HG03025 (cell line): ENCODE results near the gene ZSCAN5B.

Source experiments
- ATAC-seq: cut with Tn5 transposase; IDR thresholded peaks from one replicate; pipeline ENCODE4 v1.9.1; 2021; ENCODE audit warnings: mild to moderate bottlenecking, moderate library complexity; ENCODE audit not compliant: unreplicated experiment, low FRiP score

The ZSCAN5B gene

GRCh38 chr19:56147307-56147706, 50.3 kb downstream of the ZSCAN5B start:
- no peak for ATAC-seq

- ATAC-seq, result no peak
Measured at GRCh38 chr19:56146904-56147303, 50.7 kb downstream of the ZSCAN5B start.

GRCh38 chr19:56145698-56146097, 51.9 kb downstream of the ZSCAN5B start:
- no peak for ATAC-seq

GRCh38 chr19:56144831-56145230, 52.8 kb downstream of the ZSCAN5B start:
- no peak for ATAC-seq

- no peak for ATAC-seq
Measured at GRCh38 chr19:56144376-56144775, 53.2 kb downstream of the ZSCAN5B start.

GRCh38 chr19:56142897-56143434, 54.6 kb downstream of the ZSCAN5B start:
- ATAC-seq, result no peak

GRCh38 chr19:56142087-56142787, 55.3 kb downstream of the ZSCAN5B start:
- ATAC-seq, result no peak

- no peak for ATAC-seq
Measured at GRCh38 chr19:56141417-56141993, 56.1 kb downstream of the ZSCAN5B start.

GRCh38 chr19:56140583-56141416, 56.8 kb downstream of the ZSCAN5B start, which contains the start of gene ZNF444:
ZNF444 (plus strand) TSS chr19:56141287; CDS start chr19:56146912, 5,625 bp downstream.
- ATAC-seq, result peak; percentile 88

- ATAC-seq, result no peak
Measured at GRCh38 chr19:56139847-56140582, 57.6 kb downstream of the ZSCAN5B start.
